ENCODE data around the gene ZNF354B.
"Not testable (repeated sequence)": the region's sequence is repeated elsewhere in the genome, so short reads cannot be mapped to it uniquely, and the experiment has no call there.

Gene ZNF354B

DNA sequence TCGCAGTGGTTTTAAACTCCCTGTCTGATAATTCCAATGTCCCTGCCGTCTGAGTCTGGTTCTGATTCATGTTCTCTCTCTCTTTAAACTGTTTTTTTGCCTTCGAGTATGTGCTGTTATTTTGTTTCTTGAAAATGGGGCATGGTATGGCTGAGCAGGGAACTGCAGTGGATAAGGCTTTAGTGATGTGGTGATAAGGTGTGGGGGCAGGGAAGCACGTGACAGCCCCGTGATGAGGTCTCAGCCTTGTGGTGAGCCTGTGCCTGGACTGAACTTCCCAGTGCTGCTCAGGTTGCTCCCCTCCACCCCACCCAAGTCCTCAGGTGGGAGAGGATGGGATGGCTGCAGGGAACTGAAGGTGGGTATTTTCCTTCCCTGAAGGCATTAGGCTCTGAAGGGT is 5.5 kb upstream of the ZNF354B start:
- Mint-ChIP-seq H3K27ac (no peak overlapping the region), H3K4me3 (no peak overlapping the region), H3K27me3 (peaks cover 37% of the 10 kb centered on the region), H3K9me3 (no peaks in the 10 kb centered on the region), H3K36me3 (no peaks in the 10 kb centered on the region), H3K4me1 (peaks cover 3% of the 10 kb centered on the region)
- no peak for ATAC-seq

GRCh38 chr5:178860615-178861014 is 862 bp downstream of the ZNF354B start:
- H3K4me3 Mint-ChIP-seq: peak overlapping the region; percentile 80
- H3K36me3 Mint-ChIP-seq: peaks cover 23% of the 10 kb centered on the region
- peak overlapping the region; percentile 71 for H3K27ac Mint-ChIP-seq
- peak; percentile 1 for ATAC-seq
- H3K9me3 Mint-ChIP-seq, H3K27me3 Mint-ChIP-seq: not testable (repeated sequence)
- peaks cover 23% of the 10 kb centered on the region for H3K4me1 Mint-ChIP-seq

DNA sequence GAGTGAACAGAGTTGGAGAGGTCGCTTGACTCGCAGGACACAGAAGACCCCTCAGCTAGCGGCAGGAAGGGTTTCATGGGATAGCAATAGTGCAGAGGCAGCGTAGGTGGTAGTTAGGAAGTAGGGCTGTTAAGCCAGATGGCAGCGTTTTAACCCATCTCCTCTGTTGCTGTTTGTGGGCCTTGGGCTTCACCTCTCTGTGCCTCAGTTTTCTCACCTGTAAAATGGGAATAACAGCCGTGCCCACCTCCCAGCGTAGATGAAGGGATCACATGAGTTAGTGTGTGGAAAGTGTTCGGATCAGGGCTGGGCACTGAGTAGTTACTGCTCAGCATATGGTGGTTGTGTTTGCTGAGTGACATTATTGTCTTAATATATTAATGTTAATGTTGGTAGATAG is 1.9 kb downstream of the ZNF354B start:
- Mint-ChIP-seq H3K27me3 (no peaks in the 10 kb centered on the region), H3K27ac (no peak overlapping the region), H3K4me3 (peak overlapping the region; percentile 44), H3K9me3 (no peaks in the 10 kb centered on the region), H3K36me3 (peaks cover 33% of the 10 kb centered on the region), H3K4me1 (peaks cover 24% of the 10 kb centered on the region)
- no peak for ATAC-seq

DNA sequence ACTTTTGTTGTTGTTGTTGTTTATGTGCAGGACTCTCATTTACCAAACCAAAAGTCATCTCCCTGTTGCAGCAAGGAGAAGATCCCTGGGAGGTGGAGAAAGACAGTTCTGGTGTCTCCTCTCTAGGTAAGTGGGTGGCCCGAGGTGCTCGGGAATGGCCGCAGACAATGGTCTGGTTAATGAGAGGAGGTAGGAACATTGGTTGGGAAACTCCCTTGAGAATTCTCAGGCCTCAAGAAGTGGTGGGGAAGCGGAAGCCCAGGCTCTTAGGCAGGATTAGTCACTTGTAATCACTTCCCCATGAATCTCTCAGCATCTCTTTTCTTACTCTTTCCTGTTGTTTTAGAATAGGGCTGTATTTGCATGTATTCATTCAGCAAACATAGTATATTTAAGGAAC is 7.2 kb downstream of the ZNF354B start:
- no peak for ATAC-seq
- Mint-ChIP-seq H3K36me3 (peaks cover 80% of the 10 kb centered on the region), H3K27ac (no peak overlapping the region), H3K4me1 (peaks cover 13% of the 10 kb centered on the region), H3K27me3 (no peaks in the 10 kb centered on the region), H3K4me3 (no peak overlapping the region), H3K9me3 (peaks cover 16% of the 10 kb centered on the region)

GRCh38 chr5:178869577-178869976 is 9.8 kb downstream of the ZNF354B start:
- H3K4me1 Mint-ChIP-seq: peaks cover 17% of the 10 kb centered on the region
- ATAC-seq: no peak
- H3K27me3 Mint-ChIP-seq: no peaks in the 10 kb centered on the region
- peaks cover 100% of the 10 kb centered on the region for H3K36me3 Mint-ChIP-seq
- H3K4me3 Mint-ChIP-seq: no peak overlapping the region
- H3K9me3 Mint-ChIP-seq: peaks cover 35% of the 10 kb centered on the region
- no peak overlapping the region for H3K27ac Mint-ChIP-seq

GRCh38 chr5:178870411-178870810 is 10.7 kb downstream of the ZNF354B start:
- H3K27ac Mint-ChIP-seq: no peak overlapping the region
- H3K36me3 Mint-ChIP-seq: peaks cover 100% of the 10 kb centered on the region
- H3K4me3 Mint-ChIP-seq: no peak overlapping the region
- H3K27me3 Mint-ChIP-seq: no peaks in the 10 kb centered on the region
- no peak for ATAC-seq
- H3K4me1 Mint-ChIP-seq: peaks cover 17% of the 10 kb centered on the region
- peaks cover 42% of the 10 kb centered on the region for H3K9me3 Mint-ChIP-seq

- Mint-ChIP-seq H3K4me1 (peaks cover 9% of the 10 kb centered on the region), H3K9me3 (peaks cover 52% of the 10 kb centered on the region), H3K36me3 (peaks cover 100% of the 10 kb centered on the region), H3K27me3 (no peaks in the 10 kb centered on the region), H3K27ac (no peak overlapping the region), H3K4me3 (no peak overlapping the region)
- no peak for ATAC-seq
Measured at GRCh38 chr5:178872302-178872701, 12.5 kb downstream of the ZNF354B start.

- H3K27me3 Mint-ChIP-seq, H3K4me3 Mint-ChIP-seq, H3K4me1 Mint-ChIP-seq, ATAC-seq, H3K27ac Mint-ChIP-seq: not testable (repeated sequence)
- Mint-ChIP-seq H3K36me3 (peaks cover 94% of the 10 kb centered on the region), H3K9me3 (peaks cover 27% of the 10 kb centered on the region)
Measured at GRCh38 chr5:178883115-178883694, 23.5 kb downstream of the ZNF354B start.

GRCh38 chr5:178883815-178884430 is 24.2 kb downstream of the ZNF354B start:
- Mint-ChIP-seq H3K36me3 (peaks cover 94% of the 10 kb centered on the region), H3K9me3 (peaks cover 27% of the 10 kb centered on the region), H3K4me1 (no peaks in the 10 kb centered on the region), H3K27ac (no peak overlapping the region), H3K4me3 (no peak overlapping the region), H3K27me3 (no peaks in the 10 kb centered on the region)
- ATAC-seq: no peak

DNA sequence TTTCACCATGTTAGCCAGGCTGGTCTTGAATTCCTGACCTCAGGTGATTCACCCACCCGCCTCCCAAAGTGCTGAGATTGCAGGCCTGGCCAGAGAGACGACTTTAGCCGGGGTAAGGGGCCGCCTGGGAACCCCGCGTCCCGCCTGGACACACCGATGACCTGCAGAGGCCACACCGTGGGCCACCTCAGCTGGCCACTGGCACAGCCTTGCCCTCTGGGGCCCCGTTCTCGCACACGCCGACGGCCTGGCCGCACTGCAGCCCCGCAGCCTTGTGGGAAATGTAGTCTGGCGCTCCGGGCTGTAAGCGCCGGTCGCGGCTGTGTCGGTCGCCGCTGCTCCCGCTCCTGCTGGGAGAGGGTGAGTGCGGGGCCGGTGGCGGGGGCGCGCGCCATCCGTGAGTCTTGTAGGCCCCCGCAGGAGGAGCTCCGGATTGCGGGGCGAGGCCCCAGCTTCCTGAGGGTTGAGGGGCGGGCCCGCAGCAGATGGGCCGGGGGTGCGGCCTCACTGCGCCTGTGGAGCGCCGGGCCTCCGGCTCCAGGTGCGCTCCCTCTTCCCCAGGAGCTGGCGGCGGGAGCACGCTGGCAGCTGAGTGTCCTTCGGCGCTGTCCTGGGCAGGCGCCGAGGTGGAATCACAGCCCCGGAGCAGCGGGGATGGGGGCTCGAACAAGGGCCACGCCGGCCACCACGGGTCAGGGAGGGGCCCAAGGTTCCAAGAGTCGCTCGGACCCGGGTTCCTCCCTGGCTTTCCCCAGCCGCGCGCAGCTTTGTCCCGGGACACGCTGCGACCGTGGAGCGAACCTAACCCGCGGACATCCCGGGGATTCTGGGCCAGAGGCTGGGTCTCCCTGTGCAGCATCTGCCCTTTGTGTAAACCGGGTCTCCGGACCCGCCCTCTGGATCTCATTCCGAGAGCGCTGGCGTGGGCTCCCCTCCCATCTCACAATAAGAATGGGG is 36.1 kb downstream of the ZNF354B start, which contains the start of gene ZFP2:
ZFP2 (plus strand) TSS at position 299 of the 957 bp plus-strand sequence. CDS start 35,401 bp downstream, outside the sequence.
- peak within 1 kb of the TSS; percentile 84 for H3K4me3 Mint-ChIP-seq
- peaks cover 2% of the 10 kb centered on the region for H3K9me3 Mint-ChIP-seq
- no peaks in the 10 kb centered on the region for H3K27me3 Mint-ChIP-seq
- H3K36me3 Mint-ChIP-seq: peaks cover 29% of the 10 kb centered on the region
- peak within 1 kb of the TSS; percentile 71 for H3K27ac Mint-ChIP-seq
- ATAC-seq: peak; percentile 89
- peaks cover 6% of the 10 kb centered on the region for H3K4me1 Mint-ChIP-seq

- no peak for ATAC-seq
- Mint-ChIP-seq H3K4me3 (no peak overlapping the region), H3K27ac (no peak overlapping the region), H3K27me3 (no peaks in the 10 kb centered on the region), H3K9me3 (peaks cover 13% of the 10 kb centered on the region), H3K4me1 (peaks cover 12% of the 10 kb centered on the region), H3K36me3 (peaks cover 42% of the 10 kb centered on the region)
Measured at GRCh38 chr5:178899289-178899688, 39.5 kb downstream of the ZNF354B start.

- ATAC-seq: no peak
- peaks cover 15% of the 10 kb centered on the region for H3K9me3 Mint-ChIP-seq
- no peak overlapping the region for H3K27ac Mint-ChIP-seq
- no peak overlapping the region for H3K4me3 Mint-ChIP-seq
- H3K27me3 Mint-ChIP-seq: no peaks in the 10 kb centered on the region
- H3K4me1 Mint-ChIP-seq: peaks cover 7% of the 10 kb centered on the region
- peaks cover 52% of the 10 kb centered on the region for H3K36me3 Mint-ChIP-seq
Measured at GRCh38 chr5:178902849-178903248, 43.1 kb downstream of the ZNF354B start.

DNA sequence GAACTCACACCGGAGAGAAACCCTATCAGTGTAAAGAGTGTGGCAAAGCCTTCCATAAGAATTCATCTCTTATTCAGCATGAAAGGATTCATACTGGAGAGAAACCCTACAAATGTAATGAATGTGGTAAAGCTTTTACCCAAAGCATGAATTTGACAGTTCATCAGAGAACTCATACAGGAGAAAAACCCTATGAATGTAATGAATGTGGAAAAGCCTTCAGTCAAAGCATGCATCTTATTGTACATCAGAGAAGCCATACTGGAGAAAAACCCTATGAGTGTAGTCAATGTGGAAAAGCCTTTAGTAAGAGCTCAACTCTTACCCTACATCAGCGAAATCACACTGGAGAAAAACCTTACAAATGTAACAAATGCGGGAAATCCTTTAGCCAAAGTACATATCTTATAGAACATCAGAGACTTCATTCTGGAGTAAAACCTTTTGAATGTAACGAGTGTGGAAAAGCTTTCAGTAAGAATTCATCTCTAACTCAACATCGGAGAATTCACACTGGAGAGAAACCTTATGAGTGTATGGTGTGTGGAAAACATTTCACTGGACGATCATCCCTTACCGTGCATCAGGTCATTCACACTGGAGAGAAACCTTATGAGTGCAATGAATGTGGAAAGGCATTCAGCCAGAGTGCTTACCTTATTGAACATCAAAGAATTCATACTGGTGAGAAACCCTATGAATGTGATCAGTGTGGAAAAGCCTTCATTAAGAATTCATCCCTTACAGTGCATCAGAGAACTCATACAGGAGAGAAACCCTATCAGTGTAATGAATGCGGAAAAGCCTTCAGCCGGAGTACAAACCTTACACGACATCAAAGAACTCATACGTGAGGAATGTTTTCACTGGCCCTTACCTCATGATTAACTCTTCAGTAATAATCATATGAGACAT is 72.3 kb downstream of the ZNF354B start:
- Mint-ChIP-seq H3K27ac (no peak overlapping the region), H3K27me3 (no peaks in the 10 kb centered on the region), H3K4me3 (no peak overlapping the region), H3K36me3 (peaks cover 77% of the 10 kb centered on the region), H3K4me1 (no peaks in the 10 kb centered on the region), H3K9me3 (peaks cover 52% of the 10 kb centered on the region)
- ATAC-seq: no peak
